ENCODE results near the gene DDX46. TPM values are rescaled to one million over a fixed set of nuclear protein-coding genes. Genes with fewer than 3 reads are reported as not detected.

Gene DDX46
- polyA plus RNA-seq, 3 donors: 12.7 to 19.7 (median 19.3) TPM

- 11 to 13% (median 12%) methylated on average over 20 of the region's 20 CpGs for WGBS, 3 donors
- H3K27ac ChIP-seq (ENCODE audit: low read depth, low read length): peak overlapping the region; percentile 68
Observed at GRCh38 chr5:134874831-134875655, 116.5 kb downstream of the DDX46 start.

- no peak overlapping the region for H3K27ac ChIP-seq (ENCODE audit: low read depth, low read length)
Observed at GRCh38 chr5:134877159-134877558, 118.6 kb downstream of the DDX46 start.

- WGBS, 3 donors: 70 to 95% (median 91%) methylated on average over 3 of the region's 3 CpGs
Observed at GRCh38 chr5:134878403-134878802, 119.8 kb downstream of the DDX46 start.

GRCh38 chr5:134879456-134879855, 120.9 kb downstream of the DDX46 start:
- 62 to 90% (median 88%) methylated on average over 3 of the region's 3 CpGs for WGBS, 3 donors
- no peak overlapping the region for H3K27ac ChIP-seq (ENCODE audit: low read depth, low read length)

More at GRCh38 chr5:134878403-134878802, 119.8 kb downstream of the DDX46 start:
- no peak overlapping the region for H3K27ac ChIP-seq (ENCODE audit: low read depth, low read length)

Other genes with a start within 250 kb of the DDX46 start
- 10 to 100 TPM; 12.5 to 17.9 (median 13.2) TPM for gene JADE2, start 233.1 kb upstream of the DDX46 start, polyA plus RNA-seq
- gene SAR1B, start 126.0 kb upstream of the DDX46 start, polyA plus RNA-seq: 10 to 100 TPM; 21.3 to 34.4 (median 26.7) TPM
- 1 to 10 TPM; 6.5 to 9.4 (median 7.9) TPM for gene SEC24A, start 110.0 kb upstream of the DDX46 start, polyA plus RNA-seq
- gene CAMLG, start 20.2 kb upstream of the DDX46 start, polyA plus RNA-seq: 10 to 100 TPM; 18.0 to 53.4 (median 26.5) TPM
- 10 to 100 TPM in 2 of 3 donors, 1 to 10 TPM in 1; 9.9 to 19.8 (median 18.1) TPM for gene C5orf24, start 87.2 kb downstream of the DDX46 start, polyA plus RNA-seq
- gene TXNDC15, start 115.6 kb downstream of the DDX46 start, polyA plus RNA-seq: 10 to 100 TPM; 47.5 to 62.4 (median 49.0) TPM
- gene PCBD2, start 146.4 kb downstream of the DDX46 start, polyA plus RNA-seq: 1 to 10 TPM; 5.1 to 7.9 (median 6.1) TPM
- gene CATSPER3, start 209.1 kb downstream of the DDX46 start, polyA plus RNA-seq: under 1 TPM in 2 of 3 donors, not detected in 1; 0.58 to 0.76 TPM

All from adipose tissue (tissue), 3 donors.